HepG2 (cell line): Measurements from ENCODE around the gene SDR9C7. TPM values are rescaled to one million over a fixed set of nuclear protein-coding genes. Genes with fewer than 3 reads are reported as not detected.

ENCODE experiments used
- ATAC-seq: fragments of 200-7000 bp; cut with Tn5 transposase; 3 replicates; pipeline ENCODE4 v1.9.1; 2020; ENCODE audit warnings: mild to moderate bottlenecking, moderate library complexity
- BruUV-seq: library from RNA; stranded (reverse); fragments of 400-500 nt; replicated peaks from 2 replicates; lab custom pipeline; 2021; lab: Mats Ljungman, UMichigan
- CTCF ChIA-PET: fragments of 300-600 bp; formaldehyde crosslinking; extraction: SDS; loops from one replicate; lab custom pipeline; 2021; ENCODE audit warnings: low total read pairs, inconsistent platforms, low intra/inter-chr PET ratio; lab: Yijun Ruan, JAX
- POLR2A ChIA-PET: fragments of 350-600 bp; sonication (Branson Sonifier 250); formaldehyde crosslinking; loops from one replicate; lab custom pipeline; 2020; ENCODE audit warnings: antibody characterized with exemption, inconsistent platforms; lab: Yijun Ruan, JAX
- DNase-seq: peaks from one replicate; pipeline ENCODE4 v3.0.0-alpha.2; 2015; ENCODE audit warnings: low spot score
- FAIRE-seq: peaks from 3 replicates; lab custom pipeline; 2011; peaks lifted over from hg19 to GRCh38; lab: Jason Lieb, UNC
- H2AFZ ChIP-seq: one replicate; pipeline ENCODE4 v1.6.1; 2011; ENCODE audit warnings: low read length, inconsistent platforms
- H3K27ac ChIP-seq: fragments of 300-600 bp; 3 replicates; pipeline ENCODE4 v1.8.0; 2011; ENCODE audit warnings: mixed run types, mild to moderate bottlenecking, mixed read lengths, low read length, inconsistent platforms; ENCODE audit not compliant: insufficient read depth; ENCODE audit errors: extremely low read length
- H3K27me3 ChIP-seq, 2 experiments: fragments of 200-600 bp in 1 of 2; 2 replicates in 1 of 2; 3 replicates in 1 of 2; pipeline versions ENCODE4 v1.6.0 to v1.8.0; 2011; ENCODE audit warnings: low read length in 2 of 2, mild to moderate bottlenecking in 2 of 2, moderate library complexity in 2 of 2, inconsistent platforms in 1 of 2; ENCODE audit not compliant: insufficient read depth in 2 of 2, control insufficient read depth in 1 of 2
- H3K36me3 ChIP-seq, 2 experiments: fragments of 200-600 bp in 1 of 2; replicated peaks in 1 of 2; 2 replicates in 1 of 2; 3 replicates in 1 of 2; pipeline versions ENCODE4 v1.5.1 to v1.8.0; 2011; ENCODE audit warnings: low read length in 2 of 2, inconsistent platforms in 1 of 2; ENCODE audit not compliant: insufficient read depth in 2 of 2, control insufficient read depth in 1 of 2
- H3K4me1 ChIP-seq: 2 replicates; pipeline ENCODE4 v1.5.1; 2012; ENCODE audit warnings: low read length, inconsistent platforms; ENCODE audit not compliant: insufficient read depth
- H3K4me2 ChIP-seq: 2 replicates; pipeline ENCODE4 v1.6.0; 2011; ENCODE audit warnings: low read depth, low read length, inconsistent platforms
- H3K4me3 ChIP-seq, 3 experiments: fragments of 200-600 bp in 1 of 3; sonication (generic), shearing (Covaris generic) in 1 of 3; replicated peaks in 1 of 3; 2 replicates each; pipeline ENCODE4 v1.5.1; 2011 to 2016; ENCODE audit warnings: low read length in 3 of 3, inconsistent platforms in 2 of 3, low read depth in 2 of 3, mild to moderate bottlenecking in 2 of 3, control low read depth in 1 of 3, mixed read lengths in 1 of 3; ENCODE audit not compliant: insufficient read depth in 1 of 3
- H3K79me2 ChIP-seq: one replicate; pipeline ENCODE4 v1.6.1; 2011; ENCODE audit warnings: low read length, inconsistent platforms; ENCODE audit not compliant: insufficient read depth
- H3K9ac ChIP-seq: 2 replicates; pipeline ENCODE4 v1.6.0; 2011; ENCODE audit warnings: mild to moderate bottlenecking, low read depth, low read length, inconsistent platforms; ENCODE audit not compliant: insufficient read depth
- H3K9me3 ChIP-seq: 2 replicates; pipeline ENCODE4 v1.5.1; 2012; ENCODE audit warnings: mild to moderate bottlenecking, low read length
- H4K20me1 ChIP-seq: 2 replicates; pipeline ENCODE4 v1.6.0; 2011; ENCODE audit warnings: inconsistent platforms, mild to moderate bottlenecking, low read length, moderate library complexity; ENCODE audit not compliant: insufficient read depth
- BRCA1 ChIP-seq: sonication (generic); formaldehyde crosslinking; IDR thresholded peaks from 2 replicates; pipeline ENCODE4 v1.4.0; 2020; ENCODE audit warnings: missing genetic modification reagents
- HNF4G ChIP-seq, 2 experiments: sonication (generic) in 1 of 2; formaldehyde crosslinking in 1 of 2; IDR thresholded peaks; 2 replicates each; pipeline versions ENCODE4 v1.4.0 to v1.6.1; 2011 to 2020; ENCODE audit warnings: borderline replicate concordance in 2 of 2, low read depth in 2 of 2, mild to moderate bottlenecking in 2 of 2, low read length in 1 of 2, missing genetic modification reagents in 1 of 2, moderate library complexity in 1 of 2
- MIER2 ChIP-seq: IDR thresholded peaks from 2 replicates; pipeline ENCODE4 v1.6.1; 2016; ENCODE audit warnings: missing biosample characterization, missing genetic modification reagents
- MXD4 ChIP-seq: IDR thresholded peaks from 2 replicates; pipeline ENCODE4 v1.6.1; 2016; ENCODE audit warnings: mild to moderate bottlenecking, missing biosample characterization, missing genetic modification reagents
- RNF2 ChIP-seq: fragments of 450-650 bp; conservative IDR thresholded peaks from 2 replicates; pipeline ENCODE4 v1.6.1; 2016; ENCODE audit warnings: low read depth
- SRF ChIP-seq: IDR thresholded peaks from 2 replicates; pipeline ENCODE4 v1.6.1; 2011; ENCODE audit warnings: mild to moderate bottlenecking, low read depth, low read length, moderate library complexity
- ZNF619 ChIP-seq: sonication (generic); formaldehyde crosslinking; IDR thresholded peaks from 2 replicates; pipeline ENCODE4 v1.4.0; 2020; ENCODE audit warnings: mild to moderate bottlenecking, missing genetic modification reagents
- in situ Hi-C: cut with HindIII; loops from 2 replicates; pipeline ENCODE4 v1.10.0; 2017; ENCODE audit warnings: low pct_unique_long_range_greater_than_20kb; ENCODE audit not compliant: extremely low pct_ligation_motif_present
- intact Hi-C: fragments of 100-400 bp; cut with micrococcal nuclease; formaldehyde crosslinking; loops from one replicate; pipeline ENCODE4 v1.10.0; 2022; ENCODE audit not compliant: unreplicated experiment
- polyA plus RNA-seq, 8 experiments: library from polyadenylated mRNA; depleted of rRNA in 3 of 8; stranded (reverse) in 7 of 8; unstranded in 1 of 8; fragments of >200 nt; fragmentation: Illumina TruSeq in 4 of 8; extraction: Trizol in 4 of 8; gene quantifications; 2 replicates each; pipeline versions ENCODE4 v1.2.1 to v1.2.3, GENCODE V29; 2011 to 2016; ENCODE audit warnings: low read depth in 4 of 8, missing spikeins in 1 of 8, mixed read lengths in 1 of 8; ENCODE audit not compliant: insufficient read depth in 1 of 8
- total RNA-seq, 5 experiments: library from RNA; depleted of rRNA; stranded (reverse); fragments of >200 nt; fragmentation: Illumina TruSeq; extraction: Trizol; gene quantifications; 2 replicates each; pipeline ENCODE4 v1.2.3, GENCODE V29; 2016; ENCODE audit warnings: low read depth in 1 of 5
- TF ChIP-seq, protein P1 (sequence below): sonication (generic); formaldehyde crosslinking; IDR thresholded peaks from 2 replicates; pipeline ENCODE4 v1.5.1; 2020; ENCODE audit warnings: mild to moderate bottlenecking, missing genetic modification reagents, moderate library complexity

SDR9C7 gene
- total and polyA plus RNA-seq, 2 of the 13 experiments (the other 11 are each of a cell fraction or from before 2014, with no cell fraction given), result 0.04 TPM; not detected in 1

DNA sequence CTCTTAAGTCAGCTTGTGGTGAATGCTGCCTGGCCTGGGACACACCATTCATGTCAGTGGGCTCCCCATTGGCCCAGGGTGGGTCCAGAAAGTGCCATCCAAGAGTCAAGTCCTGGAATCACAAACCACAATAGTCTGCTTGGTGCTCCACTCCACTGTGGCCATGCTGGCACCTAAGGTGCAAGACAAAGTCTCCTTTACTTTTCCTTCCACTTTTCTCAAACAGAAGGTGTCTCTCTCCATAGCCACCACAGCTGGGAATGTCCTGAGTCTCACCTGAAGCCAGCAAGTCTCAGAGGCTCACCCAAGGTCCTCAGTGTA, 14.2 kb upstream of the SDR9C7 start:
- Histone ChIP-seq H3K27ac (no peak overlapping the region), H4K20me1 (no peaks in the 10 kb centered on the region), H3K4me3 (no peak overlapping the region), H3K9ac (no peak overlapping the region), H3K4me1 (peaks cover 11% of the 10 kb centered on the region), H3K36me3 (no peaks in the 10 kb centered on the region), H3K27me3 (no peaks in the 10 kb centered on the region), H3K79me2 (no peaks in the 10 kb centered on the region), H2AFZ (no peak overlapping the region), H3K9me3 (no peaks in the 10 kb centered on the region; the same call in 1 of the 2 replicates), H3K4me2 (no peak overlapping the region)
- intact Hi-C loops (loop anchor here (5.0 kb wide), 1 partner anchor 54 kb away; no protein-coding TSS in a partner anchor), in situ Hi-C loops (loop anchor here (5.0 kb wide), 1 partner anchor 39 kb away; no protein-coding TSS in a partner anchor)
- TF ChIP-seq ZNF619, result no peak
- no peak for TF ChIP-seq HNF4G (IDR thresholded peaks at IDR 0.05; ENCODE audit: borderline replicate concordance, low read depth, low read length)
- no peak for TF ChIP-seq HNF4G (CRISPR knock-in tag; IDR thresholded peaks at IDR 0.05; ENCODE audit: borderline replicate concordance, low read depth)
- no peak for TF ChIP-seq MXD4 (CRISPR knock-in tag)
- TF ChIP-seq SRF, result no peak
- TF ChIP-seq MIER2 (CRISPR knock-in tag), result no peak
- TF ChIP-seq BRCA1, result no peak
- TF ChIP-seq, protein P1, sequence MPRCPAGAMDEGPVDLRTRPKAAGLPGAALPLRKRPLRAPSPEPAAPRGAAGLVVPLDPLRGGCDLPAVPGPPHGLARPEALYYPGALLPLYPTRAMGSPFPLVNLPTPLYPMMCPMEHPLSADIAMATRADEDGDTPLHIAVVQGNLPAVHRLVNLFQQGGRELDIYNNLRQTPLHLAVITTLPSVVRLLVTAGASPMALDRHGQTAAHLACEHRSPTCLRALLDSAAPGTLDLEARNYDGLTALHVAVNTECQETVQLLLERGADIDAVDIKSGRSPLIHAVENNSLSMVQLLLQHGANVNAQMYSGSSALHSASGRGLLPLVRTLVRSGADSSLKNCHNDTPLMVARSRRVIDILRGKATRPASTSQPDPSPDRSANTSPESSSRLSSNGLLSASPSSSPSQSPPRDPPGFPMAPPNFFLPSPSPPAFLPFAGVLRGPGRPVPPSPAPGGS (CRISPR knock-in tag), result no peak
- TF ChIP-seq RNF2, result no peak
- FAIRE-seq (no peak), DNase-seq (no peak), ATAC-seq (no peak; the same call in 2 of the 3 replicates)
- no TSS peak for BruUV-seq
- POLR2A ChIA-PET, result interaction anchor here (1.7 kb wide), 1 partner anchor 223 kb away, joined by 4 read pairs; the partner anchor contains the start of gene NACA
- CTCF ChIA-PET, result no interaction called here
